GM23338 (cell line): ENCODE results near the gene XYLT1.

Experiments used
- CREB1 ChIP-seq: fragments of 250-450 bp; sonication (Bioruptor Pico); IDR thresholded peaks from 2 replicates; pipeline ENCODE4 v1.5.0; 2020; ENCODE audit warnings: low read depth, mild to moderate bottlenecking, moderate library complexity
- CTCF ChIP-seq, 2 experiments: fragments of 200-600 bp in 1 of 2; sonication (generic) in 1 of 2; conservative IDR thresholded peaks; 2 replicates each; pipeline versions ENCODE4 v1.5.1 to v1.6.1; 2016 to 2017; ENCODE audit warnings: antibody characterized with exemption in 2 of 2, low read depth in 2 of 2, mild to moderate bottlenecking in 2 of 2, moderate library complexity in 1 of 2
- EZH2 ChIP-seq: fragments of 200-600 bp; sonication (generic); IDR thresholded peaks from one replicate; pipeline ENCODE4 v1.8.0; 2017; ENCODE audit warnings: antibody characterized with exemption, mild to moderate bottlenecking, low read depth; ENCODE audit not compliant: unreplicated experiment
- EZH2phosphoT487 ChIP-seq: fragments of 200-600 bp; sonication (generic); IDR thresholded peaks from one replicate; pipeline ENCODE4 v1.8.1; 2018; ENCODE audit warnings: antibody characterized with exemption; ENCODE audit not compliant: unreplicated experiment
- JUNB ChIP-seq: IDR thresholded peaks from one replicate; pipeline ENCODE4 v1.6.1; 2016; ENCODE audit warnings: antibody characterized with exemption; ENCODE audit not compliant: unreplicated experiment
- NANOG ChIP-seq: IDR thresholded peaks from 2 replicates; pipeline ENCODE4 v1.6.1; 2016; ENCODE audit warnings: antibody characterized with exemption, borderline replicate concordance
- POLR2AphosphoS5 ChIP-seq: IDR thresholded peaks from 2 replicates; pipeline ENCODE4 v1.6.1; 2016; ENCODE audit warnings: antibody characterized with exemption, low read depth
- REST ChIP-seq: IDR thresholded peaks from one replicate; pipeline ENCODE4 v1.6.1; 2018; ENCODE audit warnings: antibody characterized with exemption; ENCODE audit not compliant: unreplicated experiment
- STAT1 ChIP-seq: IDR thresholded peaks from one replicate; pipeline ENCODE4 v1.6.1; 2016; ENCODE audit warnings: antibody characterized with exemption; ENCODE audit not compliant: unreplicated experiment
- ZNF331 ChIP-seq: fragments of 250-450 bp; sonication (Bioruptor Pico); IDR thresholded peaks from 2 replicates; pipeline ENCODE4 v1.5.0; 2020; ENCODE audit warnings: low read depth, mild to moderate bottlenecking, moderate library complexity
- ZNF462 ChIP-seq: fragments of 250-450 bp; sonication (Bioruptor Pico); IDR thresholded peaks from 2 replicates; pipeline ENCODE4 v1.5.0; 2020; ENCODE audit warnings: mild to moderate bottlenecking, moderate library complexity
- TF ChIP-seq, protein P1 (sequence below): IDR thresholded peaks from 2 replicates; pipeline ENCODE4 v1.6.1; 2016; ENCODE audit warnings: antibody characterized with exemption

- TF ChIP-seq CTCF (conservative IDR thresholded peaks at IDR 0.05; ENCODE audit: low read depth in 2 of 2) = no peak
- no peak for TF ChIP-seq POLR2AphosphoS5
- TF ChIP-seq EZH2 = no peak
- TF ChIP-seq EZH2phosphoT487 = no peak
- no peak for TF ChIP-seq JUNB
- no peak for TF ChIP-seq STAT1
- TF ChIP-seq REST = no peak
- no peak for TF ChIP-seq ZNF462 (CRISPR knock-in tag)
- no peak for TF ChIP-seq CREB1 (CRISPR knock-in tag)
- TF ChIP-seq, protein P1, sequence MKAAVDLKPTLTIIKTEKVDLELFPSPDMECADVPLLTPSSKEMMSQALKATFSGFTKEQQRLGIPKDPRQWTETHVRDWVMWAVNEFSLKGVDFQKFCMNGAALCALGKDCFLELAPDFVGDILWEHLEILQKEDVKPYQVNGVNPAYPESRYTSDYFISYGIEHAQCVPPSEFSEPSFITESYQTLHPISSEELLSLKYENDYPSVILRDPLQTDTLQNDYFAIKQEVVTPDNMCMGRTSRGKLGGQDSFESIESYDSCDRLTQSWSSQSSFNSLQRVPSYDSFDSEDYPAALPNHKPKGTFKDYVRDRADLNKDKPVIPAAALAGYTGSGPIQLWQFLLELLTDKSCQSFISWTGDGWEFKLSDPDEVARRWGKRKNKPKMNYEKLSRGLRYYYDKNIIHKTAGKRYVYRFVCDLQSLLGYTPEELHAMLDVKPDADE = no peak
- no peak for TF ChIP-seq NANOG
- no peak for TF ChIP-seq ZNF331 (CRISPR knock-in tag)
These were observed 127.0 kb downstream of the XYLT1 start for GRCh38 chr16:17343728-17344127.
